Measurements from ENCODE around the gene FADS3. TPM values are rescaled to one million over a fixed set of nuclear protein-coding genes. Genes with fewer than 3 reads are reported as not detected.

The FADS3 gene
- polyA plus RNA-seq, 4 donors = 5.3 to 17.9 (median 6.0) TPM

- DNase-seq (no peak), FAIRE-seq (no peak)
- peak overlapping the region in 1 of 3 donors; percentile 42 for H3K27ac ChIP-seq (ENCODE audit: low read depth in 1 of 3, low read length in 2 of 3)
These were observed 59.1 kb downstream of the FADS3 start for GRCh38 chr11:61832207-61832606.

GRCh38 chr11:61830237-61831105 lies 60.9 kb downstream of the FADS3 start:
- 35 to 40% (median 38%) methylated on average over 8 of the region's 8 CpGs for WGBS, 3 donors
- peaks cover 0 to 6% (median 0%) of the 10 kb centered on the region in 3 donors for H3K36me3 ChIP-seq (ENCODE audit: control insufficient read depth in 3 of 3, insufficient read depth in 2 of 3, low read depth in 1 of 3, low read length in 3 of 3)
- H3K4me1 ChIP-seq (ENCODE audit: control insufficient read depth in 3 of 3, insufficient read depth in 2 of 3, low read depth in 1 of 3, low read length in 2 of 3) = peaks cover 6 to 19% (median 16%) of the 10 kb centered on the region in 3 donors
- no peaks in the 10 kb centered on the region for H3K9me3 ChIP-seq (ENCODE audit: control insufficient read depth in 2 of 2, insufficient read depth in 1 of 2, low read depth in 1 of 2, low read length in 1 of 2)
- FAIRE-seq = no peak
- H3K4me3 ChIP-seq (ENCODE audit: low read depth in 1 of 3, low read length in 3 of 3) = no peak overlapping the region
- DNase-seq = no peak
- H3K27ac ChIP-seq (ENCODE audit: low read depth in 1 of 3, low read length in 2 of 3) = peak overlapping the region in 1 of 3 donors; percentile 89
- H3K27me3 ChIP-seq (ENCODE audit: control insufficient read depth in 3 of 3, insufficient read depth in 3 of 3, low read length in 3 of 3) = peaks cover 0 to 71% (median 0%) of the 10 kb centered on the region in 3 donors

More at GRCh38 chr11:61832207-61832606, 59.1 kb downstream of the FADS3 start:
- H3K9me3 ChIP-seq (ENCODE audit: control insufficient read depth in 2 of 2, insufficient read depth in 1 of 2, low read depth in 1 of 2, low read length in 1 of 2) = no peaks in the 10 kb centered on the region
- WGBS, 3 donors = 22 to 88% (median 62%) methylated on average over 4 of the region's 4 CpGs
- H3K4me3 ChIP-seq (ENCODE audit: low read depth in 1 of 3, low read length in 3 of 3) = no peak overlapping the region
- H3K4me1 ChIP-seq (ENCODE audit: control insufficient read depth in 3 of 3, insufficient read depth in 2 of 3, low read depth in 1 of 3, low read length in 2 of 3) = peaks cover 6 to 19% (median 16%) of the 10 kb centered on the region in 3 donors
- H3K36me3 ChIP-seq (ENCODE audit: control insufficient read depth in 3 of 3, insufficient read depth in 2 of 3, low read depth in 1 of 3, low read length in 3 of 3) = peaks cover 0 to 6% (median 0%) of the 10 kb centered on the region in 3 donors
- peaks cover 0 to 55% (median 0%) of the 10 kb centered on the region in 3 donors for H3K27me3 ChIP-seq (ENCODE audit: control insufficient read depth in 3 of 3, insufficient read depth in 3 of 3, low read length in 3 of 3)

GRCh38 chr11:61829806-61830205 lies 61.5 kb downstream of the FADS3 start:
- DNase-seq (no peak), FAIRE-seq (no peak)
- H3K4me1 ChIP-seq (ENCODE audit: control insufficient read depth in 3 of 3, insufficient read depth in 2 of 3, low read depth in 1 of 3, low read length in 2 of 3) = peaks cover 6 to 16% (median 15%) of the 10 kb centered on the region in 3 donors
- peak overlapping the region in 1 of 3 donors; percentile 89 for H3K27ac ChIP-seq (ENCODE audit: low read depth in 1 of 3, low read length in 2 of 3)
- peaks cover 0 to 71% (median 0%) of the 10 kb centered on the region in 3 donors for H3K27me3 ChIP-seq (ENCODE audit: control insufficient read depth in 3 of 3, insufficient read depth in 3 of 3, low read length in 3 of 3)
- peak overlapping the region in 1 of 3 donors; percentile 51 for H3K4me3 ChIP-seq (ENCODE audit: low read depth in 1 of 3, low read length in 3 of 3)
- peaks cover 0 to 6% (median 0%) of the 10 kb centered on the region in 3 donors for H3K36me3 ChIP-seq (ENCODE audit: control insufficient read depth in 3 of 3, insufficient read depth in 2 of 3, low read depth in 1 of 3, low read length in 3 of 3)
- no peaks in the 10 kb centered on the region for H3K9me3 ChIP-seq (ENCODE audit: control insufficient read depth in 2 of 2, insufficient read depth in 1 of 2, low read depth in 1 of 2, low read length in 1 of 2)
- WGBS, 3 donors = 53 to 74% (median 73%) methylated on average over 4 of the region's 4 CpGs

GRCh38 chr11:61828629-61829407 lies 62.5 kb downstream of the FADS3 start:
- Histone ChIP-seq H3K27me3 (ENCODE audit: control insufficient read depth in 3 of 3, insufficient read depth in 3 of 3, low read length in 3 of 3) (peaks cover 0 to 74% (median 0%) of the 10 kb centered on the region in 3 donors), H3K9me3 (ENCODE audit: control insufficient read depth in 2 of 2, insufficient read depth in 1 of 2, low read depth in 1 of 2, low read length in 1 of 2) (no peaks in the 10 kb centered on the region), H3K4me3 (ENCODE audit: low read depth in 1 of 3, low read length in 3 of 3) (peak overlapping the region; percentile 40 to 51 (median 44)), H3K27ac (ENCODE audit: low read depth in 1 of 3, low read length in 2 of 3) (peak overlapping the region; percentile 45 to 89 (median 66)), H3K36me3 (ENCODE audit: control insufficient read depth in 3 of 3, insufficient read depth in 2 of 3, low read depth in 1 of 3, low read length in 3 of 3) (peaks cover 0 to 6% (median 0%) of the 10 kb centered on the region in 3 donors), H3K4me1 (ENCODE audit: control insufficient read depth in 3 of 3, insufficient read depth in 2 of 3, low read depth in 1 of 3, low read length in 2 of 3) (peaks cover 0 to 12% (median 8%) of the 10 kb centered on the region in 3 donors)
- 1 to 2% (median 1%) methylated on average over 43 to 55 of the region's 55 CpGs for WGBS, 3 donors
- DNase-seq (peak; percentile 34 to 36), FAIRE-seq (no peak)

- 0 to 2% (median 0%) methylated on average over 9 to 16 of the region's 16 CpGs for WGBS, 3 donors
- peak overlapping the region; percentile 40 to 51 (median 44) for H3K4me3 ChIP-seq (ENCODE audit: low read depth in 1 of 3, low read length in 3 of 3)
- peaks cover 0 to 4% (median 0%) of the 10 kb centered on the region in 3 donors for H3K36me3 ChIP-seq (ENCODE audit: control insufficient read depth in 3 of 3, insufficient read depth in 2 of 3, low read depth in 1 of 3, low read length in 3 of 3)
- DNase-seq (no peak), FAIRE-seq (no peak)
- no peaks in the 10 kb centered on the region for H3K9me3 ChIP-seq (ENCODE audit: control insufficient read depth in 2 of 2, insufficient read depth in 1 of 2, low read depth in 1 of 2, low read length in 1 of 2)
- peaks cover 0 to 12% (median 8%) of the 10 kb centered on the region in 3 donors for H3K4me1 ChIP-seq (ENCODE audit: control insufficient read depth in 3 of 3, insufficient read depth in 2 of 3, low read depth in 1 of 3, low read length in 2 of 3)
- peak overlapping the region; percentile 61 to 89 (median 66) for H3K27ac ChIP-seq (ENCODE audit: low read depth in 1 of 3, low read length in 2 of 3)
- peaks cover 0 to 71% (median 0%) of the 10 kb centered on the region in 3 donors for H3K27me3 ChIP-seq (ENCODE audit: control insufficient read depth in 3 of 3, insufficient read depth in 3 of 3, low read length in 3 of 3)
These were observed 63.0 kb downstream of the FADS3 start for GRCh38 chr11:61828379-61828628.

- Histone ChIP-seq H3K4me3 (ENCODE audit: low read depth in 1 of 3, low read length in 3 of 3) (peak within 1 kb of the TSS; percentile 40 to 51 (median 44)), H3K4me1 (ENCODE audit: control insufficient read depth in 3 of 3, insufficient read depth in 2 of 3, low read depth in 1 of 3, low read length in 2 of 3) (peaks cover 0 to 12% (median 8%) of the 10 kb centered on the region in 3 donors), H3K27me3 (ENCODE audit: control insufficient read depth in 3 of 3, insufficient read depth in 3 of 3, low read length in 3 of 3) (peaks cover 0 to 67% (median 0%) of the 10 kb centered on the region in 3 donors), H3K36me3 (ENCODE audit: control insufficient read depth in 3 of 3, insufficient read depth in 2 of 3, low read depth in 1 of 3, low read length in 3 of 3) (peaks cover 0 to 4% (median 0%) of the 10 kb centered on the region in 3 donors), H3K27ac (ENCODE audit: low read depth in 1 of 3, low read length in 2 of 3) (peak within 1 kb of the TSS; percentile 66 to 89 (median 72)), H3K9me3 (ENCODE audit: control insufficient read depth in 2 of 2, insufficient read depth in 1 of 2, low read depth in 1 of 2, low read length in 1 of 2) (no peaks in the 10 kb centered on the region)
- DNase-seq (peak; percentile 75 to 86), FAIRE-seq (no peak)
- WGBS, 3 donors = 0 to 1% (median 0%) methylated on average over 40 to 83 of the region's 83 CpGs
These were observed 63.6 kb downstream of the FADS3 start, which contains the start of gene FADS2 for GRCh38 chr11:61827571-61828378. TSS of gene FADS2 (plus strand) at chr11:61828300. CDS start at chr11:61828391, 91 bp downstream.

GRCh38 chr11:61826930-61827570 lies 64.3 kb downstream of the FADS3 start:
- peak overlapping the region; percentile 40 to 51 (median 44) for H3K4me3 ChIP-seq (ENCODE audit: low read depth in 1 of 3, low read length in 3 of 3)

More at GRCh38 chr11:61826930-61827570, 64.3 kb downstream of the FADS3 start:
- peaks cover 0 to 62% (median 0%) of the 10 kb centered on the region in 3 donors for H3K27me3 ChIP-seq (ENCODE audit: control insufficient read depth in 3 of 3, insufficient read depth in 3 of 3, low read length in 3 of 3)
- H3K9me3 ChIP-seq (ENCODE audit: control insufficient read depth in 2 of 2, insufficient read depth in 1 of 2, low read depth in 1 of 2, low read length in 1 of 2) = no peaks in the 10 kb centered on the region
- FAIRE-seq (no peak), DNase-seq (no peak)
- peak overlapping the region; percentile 66 to 89 (median 72) for H3K27ac ChIP-seq (ENCODE audit: low read depth in 1 of 3, low read length in 2 of 3)
- peaks cover 0 to 4% (median 0%) of the 10 kb centered on the region in 3 donors for H3K36me3 ChIP-seq (ENCODE audit: control insufficient read depth in 3 of 3, insufficient read depth in 2 of 3, low read depth in 1 of 3, low read length in 3 of 3)
- 21 to 43% (median 33%) methylated on average over 22 to 23 of the region's 23 CpGs for WGBS, 3 donors
- H3K4me1 ChIP-seq (ENCODE audit: control insufficient read depth in 3 of 3, insufficient read depth in 2 of 3, low read depth in 1 of 3, low read length in 2 of 3) = peaks cover 0 to 12% (median 8%) of the 10 kb centered on the region in 3 donors
